NCI-H460 (cell line): ENCODE data around the gene CRABP2. TPM values are rescaled to one million over a fixed set of nuclear protein-coding genes. Genes with fewer than 3 reads are reported as not detected.

Experiments used
- DNase-seq: peaks from one replicate; pipeline ENCODE4 v3.0.0-alpha.2; 2016; ENCODE audit warnings: low read depth; ENCODE audit errors: extremely low read depth
- total RNA-seq: library from RNA; depleted of rRNA; stranded (reverse); fragments of >200 nt; shearing (Covaris generic); gene quantifications from 2 replicates; pipeline ENCODE4 v1.2.3, GENCODE V29; 2014

The CRABP2 gene
- total RNA-seq, 1 experiment from 2014 or later, result 1.2 TPM

- no peak for DNase-seq
Measured at GRCh38 chr1:156742801-156743200, 37.4 kb upstream of the CRABP2 start.

DNA sequence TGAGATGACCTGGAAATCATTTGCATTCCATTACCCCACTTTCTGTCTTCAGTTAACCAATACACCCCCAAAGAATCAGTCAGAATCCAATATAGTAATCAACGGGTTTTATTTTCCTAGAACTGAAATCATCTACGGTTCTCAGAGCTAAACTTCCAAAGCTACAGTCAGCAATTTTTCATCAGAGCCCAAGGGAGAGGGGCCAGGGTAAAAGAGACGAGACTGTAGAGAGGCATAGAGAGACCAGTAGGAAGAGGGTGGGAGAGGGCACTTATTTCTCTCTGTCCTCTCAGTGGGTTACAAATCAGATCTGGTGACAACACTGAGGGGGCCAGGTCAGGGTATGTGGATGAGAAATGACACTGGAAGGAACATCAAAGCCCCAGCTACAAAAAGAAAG lies 36.6 kb upstream of the CRABP2 start:
- DNase-seq, result no peak

DNA sequence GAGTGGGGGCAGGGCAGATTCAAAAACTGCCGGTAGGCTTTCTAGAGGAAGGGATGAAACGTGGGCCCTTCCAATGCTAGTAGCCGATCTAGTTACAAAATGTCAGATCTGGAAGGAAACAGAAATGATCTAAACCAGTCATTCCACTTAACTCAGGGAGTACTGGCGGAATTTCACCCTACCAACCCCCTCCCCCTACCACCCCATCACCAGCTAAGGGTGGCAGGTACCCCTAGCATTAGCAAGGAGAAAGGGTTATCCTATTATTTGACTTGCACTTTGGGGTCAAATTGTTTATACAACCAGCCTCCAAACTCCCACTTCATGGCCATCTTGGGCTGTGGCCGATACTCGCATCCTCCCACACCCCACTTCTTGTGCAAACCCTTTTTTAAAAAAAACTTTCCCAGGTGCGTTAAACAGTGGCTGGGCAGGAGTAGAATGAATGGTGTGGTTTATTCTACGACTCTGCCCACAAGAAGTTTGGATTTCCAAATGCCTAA lies 36.1 kb upstream of the CRABP2 start:
- DNase-seq, result no peak

GRCh38 chr1:156740741-156741480 lies 35.5 kb upstream of the CRABP2 start, which contains the start of gene MRPL24:
Gene MRPL24 (minus strand): TSS chr1:156741088. CDS start chr1:156738704, 2,384 bp downstream.
- DNase-seq, result peak; percentile 100

DNA sequence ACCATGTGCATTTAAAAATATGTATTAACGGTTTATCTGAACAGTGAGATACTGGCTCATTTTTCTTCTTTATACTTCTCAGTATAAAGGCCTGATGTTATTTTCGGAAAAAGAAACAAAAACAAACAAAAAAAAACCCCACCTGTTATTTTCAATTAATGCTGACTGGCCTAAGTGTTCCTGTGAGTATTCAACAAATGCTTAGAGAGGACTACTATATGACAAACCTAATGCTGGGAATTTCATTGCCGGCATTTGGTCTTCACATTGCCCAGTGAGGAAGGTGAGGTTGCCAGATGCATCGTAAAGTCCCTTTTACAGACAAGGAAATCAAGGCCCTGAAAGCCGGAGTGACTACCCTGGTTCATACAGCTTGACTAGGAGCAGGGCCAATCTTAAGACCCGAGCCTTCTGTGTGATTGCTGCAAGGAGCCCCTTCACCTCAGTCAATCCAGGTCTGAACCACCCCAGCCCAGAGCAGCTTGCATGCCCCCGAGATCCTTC lies 34.9 kb upstream of the CRABP2 start:
- DNase-seq, result no peak

DNA sequence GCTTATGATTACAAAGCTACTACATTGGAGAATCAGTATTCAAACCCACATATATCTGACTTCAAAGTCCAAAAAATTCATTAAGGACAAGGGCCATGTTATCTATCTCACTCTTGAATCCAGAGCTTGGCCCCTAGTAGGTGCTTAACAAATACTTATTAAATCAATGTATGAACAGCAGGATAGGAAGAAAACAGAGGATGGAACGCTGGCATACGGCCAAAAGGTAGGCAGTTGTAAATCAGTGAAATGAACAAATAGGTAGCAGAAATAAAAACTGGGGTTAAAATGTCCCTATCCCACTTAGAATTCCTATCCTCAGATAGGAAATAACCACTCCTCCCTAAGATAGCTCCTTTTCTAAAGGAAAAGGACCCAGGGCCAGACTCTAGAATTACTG lies 33.5 kb upstream of the CRABP2 start:
- no peak for DNase-seq

- DNase-seq, result no peak
Measured at GRCh38 chr1:156738407-156738806, 33.0 kb upstream of the CRABP2 start.

GRCh38 chr1:156733989-156734584 lies 28.7 kb upstream of the CRABP2 start:
- DNase-seq, result no peak

DNA sequence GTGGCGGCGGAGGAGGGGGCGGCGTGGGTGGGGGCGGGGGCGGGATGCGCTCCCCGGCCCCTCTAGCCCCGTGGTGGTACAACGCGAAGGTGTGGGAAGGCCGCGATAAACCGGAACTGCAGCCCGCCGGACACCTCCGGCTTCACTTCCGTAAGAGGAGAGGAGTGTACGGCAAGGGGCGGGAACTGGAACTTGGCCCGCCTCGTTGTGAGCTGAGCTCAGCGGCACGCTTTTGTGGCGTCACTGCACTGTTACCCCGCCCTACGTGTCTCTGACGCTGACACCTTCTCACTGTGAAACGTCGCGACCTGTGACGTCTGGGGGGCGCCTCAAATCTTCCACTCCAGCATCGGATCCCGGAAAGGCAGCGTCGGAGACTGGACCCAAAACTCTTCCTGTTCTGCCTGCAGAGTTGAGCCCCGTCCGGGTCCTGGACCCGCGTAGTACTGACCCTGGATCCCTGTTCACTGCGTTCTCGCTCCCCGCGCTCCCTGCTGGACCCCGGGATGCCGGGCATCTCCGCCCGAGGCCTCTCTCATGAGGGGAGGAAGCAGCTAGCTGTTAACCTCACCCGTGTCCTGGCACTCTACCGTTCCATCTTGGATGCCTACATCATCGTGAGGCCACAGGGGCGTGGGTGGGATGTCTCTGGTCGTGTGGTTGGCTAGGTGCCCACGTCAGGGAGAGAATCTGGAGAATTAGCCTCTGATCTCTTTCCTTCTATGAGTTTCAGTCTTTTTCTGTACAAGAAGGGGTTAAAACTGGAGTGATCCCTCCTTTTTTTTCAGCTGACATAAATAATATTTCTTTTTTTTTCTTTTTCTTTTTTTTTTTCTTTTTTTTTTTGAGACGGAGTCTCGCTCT lies 23.4 kb upstream of the CRABP2 start, which contains the start of gene ISG20L2:
Gene ISG20L2, minus strand, starts transcription at position 168 of the 864 bp plus-strand sequence. CDS start 1,114 bp downstream, outside the sequence.
- peak; percentile 98 for DNase-seq

GRCh38 chr1:156727926-156728598 lies 22.7 kb upstream of the CRABP2 start, which contains the start of gene METTL25B:
Gene METTL25B (plus strand): TSS chr1:156728469. CDS start chr1:156729105, 636 bp downstream.
- DNase-seq, result peak; percentile 76

DNA sequence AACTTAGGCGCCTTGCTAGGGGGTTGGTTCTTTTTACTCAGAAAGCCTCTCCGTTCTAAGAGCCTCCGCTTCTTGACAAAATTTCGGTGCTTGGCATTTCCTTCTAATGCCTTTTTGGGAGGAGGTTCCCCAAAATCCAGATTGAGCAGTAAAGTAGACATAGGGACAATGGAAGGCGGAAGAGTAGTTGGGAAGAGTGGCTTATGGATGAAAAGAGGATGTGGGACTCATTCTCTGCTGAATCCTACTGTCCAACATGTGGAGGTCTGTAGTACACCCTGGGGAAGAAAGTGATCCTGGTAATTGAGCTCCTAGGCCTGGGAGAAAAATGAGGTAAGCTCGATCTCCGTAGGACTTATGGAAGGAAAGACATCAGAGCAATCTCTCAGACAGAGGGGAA lies 22.1 kb upstream of the CRABP2 start:
- no peak for DNase-seq

DNA sequence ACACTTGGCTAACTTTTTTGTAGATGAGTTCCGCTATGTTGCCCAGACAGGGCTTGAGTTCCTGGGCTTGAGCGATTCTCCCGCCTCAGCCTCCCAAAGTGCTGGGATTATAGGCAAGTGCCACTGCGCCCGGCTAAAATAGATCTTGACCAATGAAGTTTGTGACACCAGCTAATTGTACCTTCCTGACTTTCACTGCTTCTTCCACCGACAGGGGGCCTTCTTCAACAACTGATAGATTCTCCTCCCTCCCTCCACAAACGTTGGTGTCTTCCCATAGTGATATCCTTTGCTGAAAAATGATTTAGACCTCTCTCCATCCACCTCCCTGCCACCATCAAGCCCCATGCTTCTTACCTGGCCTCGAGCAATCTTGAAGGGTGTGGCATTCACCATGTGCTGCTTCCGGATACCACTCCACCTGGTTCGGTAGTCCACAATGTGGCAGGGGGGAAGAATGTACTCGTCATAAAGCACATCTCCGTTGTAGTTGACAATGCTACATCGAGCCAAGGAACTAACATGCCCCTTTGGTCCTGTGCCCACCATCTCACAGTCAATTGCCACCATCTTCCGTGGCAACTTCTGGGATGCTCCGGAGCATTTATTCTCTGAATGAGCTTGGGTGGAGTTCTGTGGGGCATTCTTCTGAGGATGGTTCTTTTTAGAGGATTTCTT lies 21.3 kb upstream of the CRABP2 start:
- peak; percentile 84 for DNase-seq

DNA sequence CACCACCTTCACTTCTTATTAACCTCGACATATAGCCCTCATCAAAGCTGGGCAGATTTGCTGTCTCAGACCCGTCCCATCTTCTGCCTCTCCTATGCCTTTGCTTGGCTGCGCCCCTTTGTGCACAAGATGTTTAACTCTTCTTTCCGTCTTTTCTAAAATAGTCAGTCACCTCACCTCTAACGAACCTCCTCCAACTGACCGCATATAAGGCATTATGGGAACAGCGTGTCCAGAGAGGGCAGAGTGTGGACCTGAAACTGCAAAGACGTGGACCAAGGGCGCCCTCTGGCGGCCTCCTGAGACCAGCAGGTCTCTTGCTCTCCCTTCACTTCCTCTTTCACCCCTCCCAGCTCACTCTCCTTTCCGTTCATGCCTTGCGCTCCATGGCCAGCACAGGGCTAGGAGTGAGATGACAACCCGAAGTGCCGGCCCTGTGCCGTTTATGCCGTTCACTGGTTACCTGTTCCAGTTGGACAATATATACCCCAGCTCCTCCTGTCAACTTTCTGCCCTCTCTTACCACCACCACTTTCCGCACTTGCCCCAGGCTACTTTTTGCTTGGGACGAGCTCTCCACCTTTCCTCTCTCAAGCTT lies 20.4 kb upstream of the CRABP2 start:
- peak; percentile 93 for DNase-seq

- DNase-seq, result no peak
Measured at GRCh38 chr1:156721535-156721934, 16.2 kb upstream of the CRABP2 start.

DNA sequence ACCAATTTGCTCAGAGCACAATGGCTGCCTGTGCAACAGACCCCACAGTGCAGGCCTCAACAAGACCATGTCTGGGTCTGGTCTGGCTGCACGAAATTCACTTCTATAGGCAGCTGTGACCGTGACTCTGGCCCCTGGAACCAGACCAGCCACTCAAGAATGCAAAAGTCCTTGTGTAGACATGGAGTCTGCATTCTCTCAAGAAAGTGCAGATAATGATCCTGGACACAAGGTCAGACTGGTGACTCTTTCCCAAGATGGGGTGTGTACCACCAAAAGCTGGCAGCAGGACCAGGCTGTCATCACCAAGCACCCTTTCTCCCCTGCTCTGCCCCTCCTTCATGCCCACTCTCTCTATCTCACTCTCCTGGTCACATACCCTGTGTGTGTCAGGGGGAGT lies 15.7 kb upstream of the CRABP2 start:
- DNase-seq, result no peak

GRCh38 chr1:156717351-156717750 lies 12.0 kb upstream of the CRABP2 start:
- DNase-seq, result no peak

GRCh38 chr1:156714830-156715229 lies 9.4 kb upstream of the CRABP2 start:
- no peak for DNase-seq

DNA sequence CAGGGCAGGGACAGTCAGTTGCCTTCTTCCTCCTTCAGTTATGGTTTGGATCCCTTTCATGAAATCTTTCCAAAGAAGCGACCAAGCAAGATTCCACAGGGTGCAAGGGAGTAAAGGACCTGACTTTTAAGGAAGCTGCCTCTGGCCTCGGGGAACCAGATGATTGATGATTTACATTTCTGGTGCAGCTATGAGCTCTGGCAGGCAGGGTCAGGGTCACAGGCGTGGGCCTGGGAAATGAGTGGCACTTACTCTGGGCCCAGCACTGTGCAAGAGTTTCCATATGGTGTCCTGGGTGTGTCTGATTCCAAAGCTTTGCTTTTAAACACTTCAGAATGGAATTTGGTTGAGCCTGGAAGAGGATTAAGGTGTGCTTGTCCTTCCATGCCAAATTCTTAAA lies 7.2 kb upstream of the CRABP2 start:
- no peak for DNase-seq
